ENCODE data around the gene TMBIM6.
"Not testable (repeated sequence)": the region's sequence is repeated elsewhere in the genome, so short reads cannot be mapped to it uniquely, and the experiment has no call there.

The TMBIM6 gene

GRCh38 chr12:49777341-49777740, 36.0 kb downstream of the TMBIM6 start:
- DNase-seq (ENCODE audit: low spot score) = no peak

GRCh38 chr12:49777800-49778748, 36.7 kb downstream of the TMBIM6 start:
- peak; percentile 83 for DNase-seq (ENCODE audit: low spot score)

GRCh38 chr12:49779581-49779980, 38.2 kb downstream of the TMBIM6 start:
- DNase-seq (ENCODE audit: low spot score) = no peak

- DNase-seq (ENCODE audit: low spot score) = not testable (repeated sequence)
Observed at GRCh38 chr12:49780914-49781313, 39.6 kb downstream of the TMBIM6 start.

- no peak for DNase-seq (ENCODE audit: low spot score)
Observed at GRCh38 chr12:49783917-49784676, 42.7 kb downstream of the TMBIM6 start.

- DNase-seq (ENCODE audit: low spot score) = no peak
Observed at GRCh38 chr12:49784756-49785409, 43.5 kb downstream of the TMBIM6 start.

GRCh38 chr12:49787672-49788071, 46.3 kb downstream of the TMBIM6 start:
- no peak for DNase-seq (ENCODE audit: low spot score)

- no peak for DNase-seq (ENCODE audit: low spot score)
Observed at GRCh38 chr12:49789992-49790391, 48.6 kb downstream of the TMBIM6 start.

GRCh38 chr12:49790741-49791555, 49.6 kb downstream of the TMBIM6 start:
- DNase-seq (ENCODE audit: low spot score) = no peak

- DNase-seq (ENCODE audit: low spot score) = no peak
Observed at GRCh38 chr12:49791700-49792099, 50.3 kb downstream of the TMBIM6 start.

GRCh38 chr12:49792181-49792970, 51.0 kb downstream of the TMBIM6 start:
- DNase-seq (ENCODE audit: low spot score) = no peak

- DNase-seq (ENCODE audit: low spot score) = no peak
Observed at GRCh38 chr12:49792976-49793580, 51.7 kb downstream of the TMBIM6 start.

- DNase-seq (ENCODE audit: low spot score) = no peak
Observed at GRCh38 chr12:49793620-49794019, 52.3 kb downstream of the TMBIM6 start.

- no peak for DNase-seq (ENCODE audit: low spot score)
Observed at GRCh38 chr12:49794021-49794420, 52.7 kb downstream of the TMBIM6 start.

- no peak for DNase-seq (ENCODE audit: low spot score)
Observed at GRCh38 chr12:49794811-49795653, 53.7 kb downstream of the TMBIM6 start.

- DNase-seq (ENCODE audit: low spot score) = no peak
Observed at GRCh38 chr12:49795654-49796105, 54.3 kb downstream of the TMBIM6 start.

GRCh38 chr12:49796155-49796554, 54.8 kb downstream of the TMBIM6 start:
- no peak for DNase-seq (ENCODE audit: low spot score)

GRCh38 chr12:49796606-49797448, 55.5 kb downstream of the TMBIM6 start:
- no peak for DNase-seq (ENCODE audit: low spot score)

GRCh38 chr12:49797449-49797776, 56.1 kb downstream of the TMBIM6 start:
- no peak for DNase-seq (ENCODE audit: low spot score)

Measured in HuH-7.5 (cell line).